AG09319 (cell line): ENCODE results near the gene PLIN3.
"Not testable (repeated sequence)": the region's sequence is repeated elsewhere in the genome, so short reads cannot be mapped to it uniquely, and the experiment has no call there.

Experiments used
- DNase-seq: peaks from one replicate; pipeline ENCODE4 v3.0.0-alpha.2; 2010; ENCODE audit warnings: low read depth; ENCODE audit errors: extremely low read depth
- TF ChIP-seq, protein P1 (sequence below): IDR thresholded peaks from 2 replicates; pipeline ENCODE4 v1.5.1; 2011; ENCODE audit warnings: low read depth, mild to moderate bottlenecking, inconsistent platforms, low read length, moderate library complexity

Gene PLIN3

DNA sequence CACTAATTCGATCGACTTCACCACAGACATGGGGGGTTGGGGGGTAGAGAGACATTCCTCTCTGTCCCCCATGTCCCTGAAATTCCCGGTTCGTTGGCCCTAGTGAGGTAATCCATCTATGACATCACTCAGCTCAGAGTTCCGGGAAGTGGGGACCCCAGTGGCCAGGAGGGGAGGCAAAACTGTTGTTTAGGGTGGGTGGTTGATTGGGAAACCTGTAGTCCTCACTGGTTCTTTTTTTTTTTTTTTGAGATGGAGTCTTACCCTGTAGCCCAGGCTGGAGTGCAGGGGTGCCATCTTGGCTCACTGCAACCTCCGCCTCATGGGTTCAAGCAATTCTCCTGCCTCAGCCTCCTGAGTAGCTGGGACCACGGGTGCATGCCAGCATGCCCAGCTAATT lies 35.3 kb upstream of the PLIN3 start, which contains the start of gene ARRDC5:
Gene ARRDC5 (minus strand): TSS at position 101 of the 400 bp plus-strand sequence. CDS start 71 bp downstream, at position 30.
- TF ChIP-seq, protein P1, sequence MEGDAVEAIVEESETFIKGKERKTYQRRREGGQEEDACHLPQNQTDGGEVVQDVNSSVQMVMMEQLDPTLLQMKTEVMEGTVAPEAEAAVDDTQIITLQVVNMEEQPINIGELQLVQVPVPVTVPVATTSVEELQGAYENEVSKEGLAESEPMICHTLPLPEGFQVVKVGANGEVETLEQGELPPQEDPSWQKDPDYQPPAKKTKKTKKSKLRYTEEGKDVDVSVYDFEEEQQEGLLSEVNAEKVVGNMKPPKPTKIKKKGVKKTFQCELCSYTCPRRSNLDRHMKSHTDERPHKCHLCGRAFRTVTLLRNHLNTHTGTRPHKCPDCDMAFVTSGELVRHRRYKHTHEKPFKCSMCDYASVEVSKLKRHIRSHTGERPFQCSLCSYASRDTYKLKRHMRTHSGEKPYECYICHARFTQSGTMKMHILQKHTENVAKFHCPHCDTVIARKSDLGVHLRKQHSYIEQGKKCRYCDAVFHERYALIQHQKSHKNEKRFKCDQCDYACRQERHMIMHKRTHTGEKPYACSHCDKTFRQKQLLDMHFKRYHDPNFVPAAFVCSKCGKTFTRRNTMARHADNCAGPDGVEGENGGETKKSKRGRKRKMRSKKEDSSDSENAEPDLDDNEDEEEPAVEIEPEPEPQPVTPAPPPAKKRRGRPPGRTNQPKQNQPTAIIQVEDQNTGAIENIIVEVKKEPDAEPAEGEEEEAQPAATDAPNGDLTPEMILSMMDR = no peak
- no peak for DNase-seq

DNA sequence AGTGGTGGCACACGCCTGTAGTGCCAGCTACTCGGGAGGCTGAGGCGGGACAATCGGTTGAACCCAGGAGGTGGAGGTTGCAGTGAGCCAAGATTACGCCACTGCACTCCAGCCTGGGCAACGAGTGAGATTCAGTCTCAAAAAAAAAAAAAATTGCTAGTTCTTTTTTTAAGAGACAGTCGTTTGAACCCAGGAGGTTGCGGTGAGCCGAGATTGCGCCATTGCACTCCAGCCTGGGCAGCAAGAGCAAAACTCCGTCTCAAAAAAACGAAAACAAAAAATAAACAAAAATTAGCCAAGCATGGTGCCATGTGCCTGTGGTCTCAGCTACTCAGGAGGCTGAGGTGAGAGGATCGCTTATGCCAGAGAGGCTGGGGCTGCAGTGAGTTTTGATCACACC lies 33.4 kb upstream of the PLIN3 start:
- DNase-seq = not testable (repeated sequence)

DNA sequence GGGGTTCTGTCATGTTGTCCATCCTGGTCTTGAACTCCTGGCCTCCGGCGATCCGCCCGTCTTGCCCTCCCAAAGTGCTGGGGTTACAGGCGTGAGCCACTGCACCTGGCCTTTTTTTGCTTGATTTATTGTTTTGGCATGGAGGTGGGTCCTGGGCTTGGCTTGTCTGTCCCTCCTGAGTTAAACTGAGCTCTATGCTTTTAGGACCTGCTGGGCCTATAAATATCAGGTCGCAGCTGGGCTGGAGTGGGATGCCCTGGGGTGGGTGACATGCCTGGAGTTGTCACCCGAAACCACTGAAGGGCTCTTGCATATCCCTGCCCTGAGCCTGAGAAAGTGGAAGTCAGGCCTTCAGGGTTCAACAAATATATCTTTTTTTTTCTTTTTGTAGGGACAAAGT lies 29.7 kb upstream of the PLIN3 start:
- TF ChIP-seq, protein P1 = no peak
- no peak for DNase-seq

DNA sequence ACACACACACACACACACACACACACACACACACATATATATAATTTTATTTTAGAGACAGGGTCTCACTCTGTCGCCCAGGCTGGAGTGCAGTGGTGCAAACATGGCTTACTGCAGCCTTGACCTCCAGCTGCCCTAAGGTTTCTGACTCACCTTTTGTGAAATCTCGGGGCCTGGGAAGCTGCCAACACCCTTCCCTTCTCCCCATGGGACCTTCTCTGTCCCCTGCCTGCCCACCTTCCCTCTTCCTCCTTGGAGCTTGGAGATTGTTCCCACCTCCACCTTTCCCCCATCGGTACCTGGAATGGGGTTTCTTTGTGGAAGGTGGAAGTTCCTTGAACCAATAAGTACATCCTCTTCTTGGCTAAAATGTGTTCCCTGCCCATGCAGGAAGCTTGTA lies 28.9 kb upstream of the PLIN3 start:
- TF ChIP-seq, protein P1 = no peak
- DNase-seq = no peak

DNA sequence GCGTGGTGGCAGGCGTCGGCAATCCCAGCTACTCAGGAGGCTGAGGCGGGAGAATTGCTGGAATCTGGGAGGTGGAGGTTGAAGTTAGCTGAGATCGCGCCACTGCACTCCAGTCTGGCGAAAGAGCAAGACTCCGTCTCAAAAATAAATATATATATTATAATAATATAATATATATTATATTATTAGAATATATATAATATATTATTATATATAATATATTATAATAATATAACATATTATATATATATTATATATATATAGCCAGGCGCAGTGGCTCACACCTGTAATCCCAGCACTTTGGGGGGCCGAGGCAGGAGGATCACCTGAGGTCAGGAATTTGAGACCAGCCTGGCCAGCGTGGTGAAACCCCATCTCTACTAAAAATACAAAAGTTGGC lies 25.5 kb upstream of the PLIN3 start:
- not testable (repeated sequence) for DNase-seq

GRCh38 chr19:4891066-4891465 lies 23.6 kb upstream of the PLIN3 start:
- DNase-seq = no peak
- TF ChIP-seq, protein P1 = no peak

DNA sequence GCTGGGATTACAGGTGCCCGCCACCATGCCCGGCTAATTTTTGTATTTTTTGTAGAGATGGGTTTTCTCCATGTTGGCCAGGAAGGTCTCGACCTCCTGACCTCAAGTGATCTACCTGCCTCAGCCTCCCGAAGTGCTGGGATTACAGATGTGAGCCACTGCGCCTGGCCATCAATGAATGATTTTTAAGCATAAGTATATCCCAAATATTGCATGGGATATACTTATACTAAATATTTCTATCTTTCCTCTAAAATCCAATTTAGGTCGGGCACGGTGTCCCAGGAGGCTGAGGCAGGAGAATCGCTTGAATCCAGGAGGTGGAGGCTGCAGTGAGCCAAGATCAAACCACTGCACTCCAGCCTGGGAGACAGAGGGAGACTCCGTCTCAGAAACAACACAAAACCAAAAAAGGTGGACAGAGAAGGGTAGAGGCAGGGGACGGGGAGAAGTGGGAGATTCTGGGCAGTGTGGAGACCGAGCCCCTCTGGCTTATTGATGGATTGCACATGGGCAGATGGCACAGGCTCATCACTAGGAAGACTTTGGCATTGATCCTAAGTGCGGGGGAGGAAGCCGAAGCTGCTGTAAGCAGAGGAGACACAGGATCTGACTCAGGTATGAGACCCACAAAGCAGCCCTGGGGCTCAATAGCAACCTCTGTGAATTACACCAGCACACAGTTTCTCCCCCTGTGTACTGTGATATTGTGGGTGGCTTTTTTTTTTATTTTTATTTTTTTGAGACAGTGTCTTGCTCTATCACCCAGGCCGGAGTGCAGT lies 21.8 kb upstream of the PLIN3 start:
- TF ChIP-seq, protein P1 = no peak
- DNase-seq = no peak

DNA sequence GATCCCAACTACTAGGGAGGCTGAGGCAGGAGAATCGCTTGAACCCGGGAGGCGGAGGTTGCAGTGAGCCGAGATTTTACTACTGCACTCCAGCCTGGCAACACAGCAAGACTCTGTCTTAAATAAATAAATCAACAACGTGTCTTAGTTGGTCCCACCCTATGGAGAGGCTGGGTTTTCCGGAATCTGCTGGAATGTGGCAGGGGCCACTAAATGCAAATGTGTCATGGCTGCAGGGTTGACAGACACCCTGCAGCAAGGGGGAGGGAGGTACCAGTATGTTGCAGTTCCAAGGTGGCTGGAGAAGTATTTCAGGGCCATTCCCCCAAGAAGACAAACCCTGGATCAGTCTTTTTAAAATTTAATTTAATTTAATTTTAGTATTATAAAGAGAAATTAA lies 20.3 kb upstream of the PLIN3 start:
- not testable (repeated sequence) for DNase-seq

DNA sequence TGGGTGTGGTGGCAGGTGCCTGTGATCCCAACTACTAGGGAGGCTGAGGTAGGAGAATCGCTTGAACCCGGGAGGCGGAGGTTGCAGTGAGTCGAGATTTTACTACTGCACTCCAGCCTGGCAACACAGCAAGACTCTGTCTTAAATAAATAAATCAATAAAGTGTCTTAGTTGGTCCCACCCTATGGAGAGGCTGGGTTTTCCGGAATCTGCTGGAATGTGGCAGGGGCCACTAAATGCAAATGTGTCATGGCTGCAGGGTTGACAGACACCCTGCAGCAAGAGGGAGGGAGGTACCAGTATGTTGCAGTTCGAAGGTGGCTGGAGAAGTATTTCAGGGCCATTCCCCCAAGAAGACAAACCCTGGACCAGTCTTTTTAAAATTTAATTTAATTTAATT lies 17.5 kb upstream of the PLIN3 start:
- not testable (repeated sequence) for DNase-seq

DNA sequence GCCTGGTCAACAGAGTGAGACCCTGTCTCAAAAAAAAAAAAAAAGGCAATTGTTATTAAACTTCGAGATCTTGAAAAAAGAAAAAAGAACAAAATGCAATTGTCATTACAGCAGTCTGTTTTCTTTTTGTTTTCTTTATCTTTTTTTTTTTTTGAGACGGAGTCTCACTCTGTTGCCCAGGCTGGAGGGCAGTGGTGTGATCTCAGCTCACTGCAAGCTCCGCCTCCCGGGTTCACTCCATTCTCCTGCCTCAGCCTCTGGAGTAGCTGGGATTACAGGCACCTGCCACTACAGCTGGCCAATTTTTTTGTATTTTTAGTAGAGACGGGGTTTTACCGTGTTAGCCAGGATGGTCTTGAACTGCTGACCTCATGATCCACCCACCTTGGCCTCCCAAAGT lies 15.4 kb upstream of the PLIN3 start:
- DNase-seq = not testable (repeated sequence)
